Measurements from ENCODE around the gene AHNAK2. TPM values are rescaled to one million over a fixed set of nuclear protein-coding genes. Genes with fewer than 3 reads are reported as not detected.

AHNAK2 gene
- total and polyA plus RNA-seq, 2 experiments from 2014 or later: 17.8 to 78.0 TPM

DNA sequence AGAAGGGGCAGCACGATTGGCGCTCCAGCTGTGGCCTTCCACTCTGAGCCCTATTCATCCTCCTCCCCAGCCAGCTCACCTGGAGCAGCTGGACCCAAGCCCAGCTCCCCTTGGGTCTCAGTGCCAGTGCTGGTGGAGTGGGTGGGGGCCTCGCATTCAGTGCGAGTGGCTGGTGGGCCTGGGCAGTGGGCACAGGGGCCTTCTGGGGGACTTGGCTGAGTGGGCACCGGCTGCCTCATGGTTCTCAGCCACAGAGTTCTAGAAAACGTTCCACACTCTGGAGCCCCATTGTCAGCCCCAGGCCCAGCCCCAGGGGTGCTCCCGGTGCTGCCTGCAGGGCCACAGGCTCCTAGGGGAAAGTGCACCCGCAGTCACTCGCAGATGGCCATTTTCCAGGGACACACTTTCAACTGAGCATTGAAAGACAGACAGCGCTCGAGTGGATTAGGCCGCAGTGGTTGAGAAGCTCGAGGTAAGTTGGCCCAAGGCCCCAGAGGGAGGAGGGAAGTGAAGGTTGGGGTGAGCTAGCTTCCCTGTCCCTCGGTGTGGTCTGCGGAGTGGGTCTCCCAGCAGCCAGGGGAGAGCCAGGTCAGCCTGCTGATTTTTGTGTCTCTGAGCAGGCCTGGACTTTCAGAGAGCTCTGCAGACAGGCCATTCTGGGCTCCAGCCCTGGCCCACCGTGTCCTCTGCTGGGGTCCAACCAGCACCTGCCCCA, 11.2 kb upstream of the AHNAK2 start:
- no peaks in the 10 kb centered on the region for H3K9me3 ChIP-seq (ENCODE audit: low read depth)
- TF ChIP-seq, protein P1, sequence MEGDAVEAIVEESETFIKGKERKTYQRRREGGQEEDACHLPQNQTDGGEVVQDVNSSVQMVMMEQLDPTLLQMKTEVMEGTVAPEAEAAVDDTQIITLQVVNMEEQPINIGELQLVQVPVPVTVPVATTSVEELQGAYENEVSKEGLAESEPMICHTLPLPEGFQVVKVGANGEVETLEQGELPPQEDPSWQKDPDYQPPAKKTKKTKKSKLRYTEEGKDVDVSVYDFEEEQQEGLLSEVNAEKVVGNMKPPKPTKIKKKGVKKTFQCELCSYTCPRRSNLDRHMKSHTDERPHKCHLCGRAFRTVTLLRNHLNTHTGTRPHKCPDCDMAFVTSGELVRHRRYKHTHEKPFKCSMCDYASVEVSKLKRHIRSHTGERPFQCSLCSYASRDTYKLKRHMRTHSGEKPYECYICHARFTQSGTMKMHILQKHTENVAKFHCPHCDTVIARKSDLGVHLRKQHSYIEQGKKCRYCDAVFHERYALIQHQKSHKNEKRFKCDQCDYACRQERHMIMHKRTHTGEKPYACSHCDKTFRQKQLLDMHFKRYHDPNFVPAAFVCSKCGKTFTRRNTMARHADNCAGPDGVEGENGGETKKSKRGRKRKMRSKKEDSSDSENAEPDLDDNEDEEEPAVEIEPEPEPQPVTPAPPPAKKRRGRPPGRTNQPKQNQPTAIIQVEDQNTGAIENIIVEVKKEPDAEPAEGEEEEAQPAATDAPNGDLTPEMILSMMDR (IDR thresholded peaks at IDR 0.05; ENCODE audit: low read depth, low read length): no peak
- H3K4me1 ChIP-seq (ENCODE audit: low read depth): no peaks in the 10 kb centered on the region
- H3K4me3 ChIP-seq: no peak overlapping the region
- DNase-seq (ENCODE audit: low read depth in 1 of 2, low spot score in 1 of 2): no peak
- peaks cover 5% of the 10 kb centered on the region for H3K36me3 ChIP-seq
- no peaks in the 10 kb centered on the region for H3K27me3 ChIP-seq
- no peak overlapping the region for H3K27ac ChIP-seq

DNA sequence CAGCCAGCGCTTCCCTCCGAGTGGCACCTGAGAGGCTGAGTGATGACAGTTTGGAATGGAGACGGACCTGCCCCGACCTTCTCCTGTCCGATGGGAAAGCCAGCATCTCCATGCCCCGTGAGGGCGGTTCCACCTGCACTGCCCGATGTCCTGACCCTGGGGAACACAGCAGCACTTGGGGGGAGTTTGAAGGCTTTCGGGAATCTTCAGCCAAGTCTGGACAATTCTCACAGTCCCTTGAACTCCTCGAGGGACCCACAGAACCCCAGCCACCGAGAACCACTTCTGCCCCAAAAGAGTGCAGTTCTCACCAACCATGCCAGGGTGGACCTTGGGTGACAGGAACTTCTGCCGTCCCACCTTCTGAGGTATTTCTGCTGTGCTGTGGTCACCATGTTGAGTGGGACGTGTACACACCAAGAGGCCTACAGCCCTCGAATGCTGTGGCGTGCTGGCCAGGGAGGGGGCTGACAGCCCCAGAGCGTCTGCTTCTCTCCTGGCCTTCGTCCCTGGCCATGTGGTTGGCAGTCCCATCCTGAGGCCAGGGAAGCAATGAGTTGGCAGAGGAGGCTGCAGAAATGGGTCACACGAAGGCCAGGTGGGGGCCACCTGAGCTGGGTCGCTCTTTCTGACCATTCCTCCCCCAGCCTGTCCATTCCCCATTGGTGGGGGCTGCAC, 8.5 kb upstream of the AHNAK2 start:
- H3K36me3 ChIP-seq: no peaks in the 10 kb centered on the region
- DNase-seq (ENCODE audit: low read depth in 1 of 2, low spot score in 1 of 2): no peak

DNA sequence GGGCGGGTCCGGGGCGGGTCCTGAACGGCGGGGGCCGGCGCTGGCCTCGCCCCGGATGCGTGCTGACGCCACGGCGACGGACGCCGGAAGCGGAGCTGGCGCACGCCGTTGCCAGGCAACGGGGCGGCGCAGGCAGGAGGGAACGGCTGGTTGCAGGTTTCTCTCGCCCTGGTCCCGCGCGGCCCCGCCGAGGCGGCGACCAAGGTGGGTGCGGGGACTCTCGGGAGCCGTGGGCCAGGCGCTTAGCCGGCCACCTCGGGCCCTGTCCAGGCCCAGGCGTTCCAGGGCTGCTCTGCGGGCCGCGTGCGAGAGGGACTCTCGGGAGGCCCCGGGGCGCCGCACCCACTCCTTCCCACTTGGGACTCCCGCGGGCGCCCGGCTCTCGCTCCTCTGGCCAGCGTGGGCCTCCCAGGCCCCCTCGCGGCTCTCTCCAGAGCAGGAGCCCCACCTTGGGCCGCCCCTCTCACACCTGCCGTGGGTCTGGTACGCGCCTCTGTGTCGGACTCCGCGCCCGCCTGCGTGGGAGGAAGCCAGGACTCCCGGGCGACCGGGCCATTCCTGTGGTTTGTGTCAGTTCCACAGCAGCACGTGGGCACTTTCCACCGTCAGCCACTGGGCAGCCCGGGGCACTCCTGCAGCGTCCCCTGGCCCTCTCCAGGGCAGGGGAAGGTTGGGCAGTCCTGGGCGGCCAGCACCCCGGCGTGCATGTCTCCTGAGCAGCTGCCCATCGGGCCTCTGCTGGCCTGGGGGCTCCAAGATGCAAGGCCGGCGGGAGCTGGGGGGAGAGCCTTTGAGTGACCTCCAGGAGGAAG, 7.7 kb upstream of the AHNAK2 start, which contains the start of gene CLBA1:
CLBA1 (plus strand) TSS at position 114 of the 812 bp plus-strand sequence; CDS start at position 758, 644 bp downstream.
- H3K27ac ChIP-seq: no peak within 1 kb of the TSS
- no peaks in the 10 kb centered on the region for H3K9me3 ChIP-seq (ENCODE audit: low read depth)
- peak; percentile 94 to 95 for DNase-seq (ENCODE audit: low read depth in 1 of 2, low spot score in 1 of 2)
- no peaks in the 10 kb centered on the region for H3K36me3 ChIP-seq
- no peaks in the 10 kb centered on the region for H3K4me1 ChIP-seq (ENCODE audit: low read depth)
- TF ChIP-seq, protein P1 (IDR thresholded peaks at IDR 0.05; ENCODE audit: low read depth, low read length): no peak
- peak within 1 kb of the TSS; percentile 71 for H3K4me3 ChIP-seq
- H3K27me3 ChIP-seq: peaks cover 6% of the 10 kb centered on the region

More for the DNA sequence above, 8.5 kb upstream of the AHNAK2 start:
- Histone ChIP-seq H3K27ac (no peak overlapping the region), H3K4me3 (peak overlapping the region; percentile 71), H3K4me1 (ENCODE audit: low read depth) (no peaks in the 10 kb centered on the region), H3K9me3 (ENCODE audit: low read depth) (no peaks in the 10 kb centered on the region), H3K27me3 (peaks cover 1% of the 10 kb centered on the region)
- TF ChIP-seq, protein P1 (IDR thresholded peaks at IDR 0.05; ENCODE audit: low read depth, low read length): no peak

DNA sequence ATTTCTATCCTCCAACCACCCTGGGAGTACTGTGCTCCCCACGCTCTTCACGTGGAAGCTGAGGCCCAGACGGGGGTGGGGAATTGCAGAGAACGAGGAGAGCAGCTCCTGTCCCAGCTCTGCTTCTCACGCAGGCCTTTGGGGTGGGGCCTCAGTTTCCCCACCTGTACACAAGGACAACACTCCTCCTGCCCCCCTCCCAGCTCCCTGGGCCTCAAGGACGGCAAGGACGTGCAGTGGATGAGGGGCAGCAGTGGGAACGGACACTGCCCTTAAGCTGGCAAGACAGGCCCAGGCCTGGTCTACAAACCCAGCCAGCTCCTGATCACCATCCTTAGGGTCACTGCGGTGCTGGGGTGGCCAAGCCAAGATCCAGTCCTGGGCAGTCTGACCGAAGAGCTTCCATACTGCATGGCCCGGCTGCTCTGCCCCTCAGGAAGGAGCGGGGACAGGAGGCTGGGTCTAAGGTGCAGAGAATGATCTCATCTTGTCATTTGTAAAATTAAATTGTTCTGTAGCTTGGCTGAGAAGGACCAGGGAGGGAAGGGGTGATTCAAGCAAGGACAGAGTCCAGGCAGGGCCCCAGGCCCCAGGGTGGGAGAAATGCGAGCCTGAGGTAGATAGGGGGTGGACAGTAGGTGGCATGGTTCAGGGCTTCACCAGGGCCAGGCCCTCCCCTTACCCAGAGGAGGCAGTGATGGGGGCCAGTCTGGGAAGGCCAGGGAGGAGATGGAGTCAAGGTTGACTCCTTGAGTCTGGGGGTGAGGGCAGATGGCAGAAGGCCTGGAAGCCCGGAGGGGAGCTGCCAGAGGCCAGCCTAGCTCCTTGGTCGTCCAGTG, 6.1 kb upstream of the AHNAK2 start:
- no peak for DNase-seq (ENCODE audit: low read depth in 1 of 2, low spot score in 1 of 2)
- H3K36me3 ChIP-seq: no peaks in the 10 kb centered on the region

More for the DNA sequence above, 6.1 kb upstream of the AHNAK2 start:
- Histone ChIP-seq H3K9me3 (ENCODE audit: low read depth) (no peaks in the 10 kb centered on the region), H3K4me1 (ENCODE audit: low read depth) (no peaks in the 10 kb centered on the region), H3K27ac (no peak overlapping the region), H3K4me3 (no peak overlapping the region), H3K27me3 (peaks cover 20% of the 10 kb centered on the region)
- TF ChIP-seq, protein P1 (IDR thresholded peaks at IDR 0.05; ENCODE audit: low read depth, low read length): no peak

Measured in cardiac muscle cell (in vitro differentiated cells and primary cell).